Stimulated activated CD8-positive, alpha-beta memory T cell treated with anti-CD3 and anti-CD28 coated beads, Interleukin-4, amount 100 ng/mL, for 24 hours (primary cell): ENCODE measurements around the gene TBC1D22A.

Experiments
- DNase-seq: peaks from one replicate; pipeline ENCODE4 v3.0.0-alpha.2; 2020; ENCODE audit warnings: low read depth

TBC1D22A gene

DNA sequence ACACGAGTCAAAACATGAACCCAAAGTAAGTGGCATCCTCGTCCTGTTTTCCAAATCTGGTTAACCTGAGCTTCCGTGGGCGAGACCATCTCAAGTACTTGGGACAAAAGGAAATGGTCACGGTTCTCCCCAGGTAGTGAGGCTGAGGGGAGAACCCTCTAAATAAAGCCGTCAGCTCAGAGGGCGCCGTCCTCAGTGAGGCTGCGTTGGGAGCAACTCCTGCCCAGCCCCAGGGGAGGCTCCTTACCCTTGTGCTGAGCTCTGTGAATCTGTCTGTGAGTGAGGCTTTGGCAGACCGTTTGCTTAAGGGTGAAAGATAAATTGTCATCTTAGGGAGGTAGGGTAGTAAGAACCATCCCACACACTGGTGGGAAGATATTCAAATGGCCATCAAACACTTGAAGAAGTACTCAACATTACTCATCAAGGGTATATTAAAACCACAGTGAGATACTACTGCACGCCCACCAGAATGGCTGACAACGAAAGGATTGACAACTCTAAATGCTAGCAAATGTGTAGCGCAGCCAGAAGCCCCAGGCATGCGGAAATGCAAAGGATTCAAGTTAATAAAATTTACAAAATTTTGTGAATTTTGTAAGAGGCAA lies 321.0 kb downstream of the TBC1D22A start:
- DNase-seq: no peak

GRCh38 chr22:47084226-47084625 lies 321.8 kb downstream of the TBC1D22A start:
- no peak for DNase-seq

DNA sequence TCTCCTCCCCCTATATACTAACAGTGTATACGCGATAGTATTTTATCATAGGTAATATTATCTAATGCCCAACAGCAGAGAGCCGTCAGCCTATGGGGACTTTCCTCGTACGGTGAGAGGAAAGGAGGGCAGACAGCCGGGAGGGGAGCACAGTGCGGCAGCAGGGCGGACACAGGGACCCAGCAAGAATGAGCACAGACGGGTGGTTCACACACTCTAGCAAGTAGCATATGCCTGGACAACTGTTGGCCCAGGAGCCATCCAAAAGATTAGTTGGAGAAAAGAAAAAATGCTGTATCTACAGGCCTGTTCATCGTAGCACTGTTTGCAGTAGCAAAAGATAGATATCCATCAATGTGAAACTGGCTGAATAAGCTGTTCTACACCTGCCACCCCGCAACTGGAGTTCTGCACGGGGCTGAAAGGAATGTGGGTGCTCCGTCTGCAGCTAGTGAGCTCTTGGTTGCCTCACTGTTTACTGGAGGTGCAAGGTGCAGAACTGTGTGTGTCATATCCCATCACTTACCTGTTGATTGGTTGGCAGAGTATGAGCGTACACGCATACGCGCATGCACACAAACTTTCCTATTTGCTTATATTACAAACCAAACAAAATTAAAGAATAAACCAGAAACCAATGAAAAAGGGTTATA lies 324.3 kb downstream of the TBC1D22A start:
- no peak for DNase-seq

GRCh38 chr22:47088480-47089158 lies 326.2 kb downstream of the TBC1D22A start:
- DNase-seq: no peak

DNA sequence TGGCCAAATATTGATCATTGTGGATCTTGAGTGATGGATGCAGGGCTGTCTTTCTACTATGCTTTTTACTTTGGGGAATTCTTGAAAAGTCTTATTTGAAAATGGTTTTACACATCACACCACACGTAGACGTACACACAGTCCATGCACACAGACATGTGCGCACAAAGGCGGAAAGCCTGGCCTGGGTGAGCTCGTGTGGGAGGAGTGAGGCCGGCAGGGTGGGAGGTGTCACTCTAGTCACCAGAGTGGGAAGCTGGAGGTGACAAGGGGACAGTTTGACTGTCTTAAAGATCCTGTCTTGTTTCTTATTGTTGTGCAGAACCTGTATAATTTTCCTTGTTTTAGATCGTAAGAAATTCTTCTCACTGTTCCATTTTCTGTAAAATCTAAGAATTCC lies 326.9 kb downstream of the TBC1D22A start:
- DNase-seq: no peak

DNA sequence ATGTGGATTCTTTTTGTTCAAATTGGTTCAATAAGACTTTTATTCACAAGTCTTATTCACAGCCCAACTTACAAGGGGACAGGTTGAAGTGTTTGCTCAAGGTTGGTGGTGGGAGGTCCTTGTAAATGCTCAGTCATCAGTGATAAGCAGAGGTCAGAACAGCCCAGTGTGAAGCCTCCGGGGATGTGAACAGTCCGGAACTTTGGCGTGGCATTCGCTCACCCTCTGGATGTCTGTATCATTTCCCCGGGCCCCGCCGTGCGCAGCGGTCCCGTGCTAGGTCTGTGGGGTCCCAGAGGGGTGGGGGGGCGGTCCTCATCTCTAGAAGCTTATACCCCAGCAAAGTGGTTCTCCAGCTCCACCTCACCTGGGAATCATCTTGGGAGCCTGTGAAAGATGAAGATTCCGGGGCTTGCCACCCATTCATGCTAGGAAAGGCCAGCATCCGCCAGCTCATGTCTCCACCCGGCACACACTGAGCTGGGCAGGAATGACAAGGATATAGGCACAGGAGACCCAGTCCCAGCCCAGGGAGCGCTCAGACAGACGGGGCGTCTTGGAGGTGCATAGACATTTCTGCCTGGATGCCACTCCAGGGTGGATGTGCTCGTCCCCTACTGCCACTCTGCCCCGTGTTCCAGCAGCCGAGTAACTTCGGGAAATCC lies 327.5 kb downstream of the TBC1D22A start:
- DNase-seq: no peak

GRCh38 chr22:47090591-47091245 lies 328.3 kb downstream of the TBC1D22A start:
- DNase-seq: no peak

DNA sequence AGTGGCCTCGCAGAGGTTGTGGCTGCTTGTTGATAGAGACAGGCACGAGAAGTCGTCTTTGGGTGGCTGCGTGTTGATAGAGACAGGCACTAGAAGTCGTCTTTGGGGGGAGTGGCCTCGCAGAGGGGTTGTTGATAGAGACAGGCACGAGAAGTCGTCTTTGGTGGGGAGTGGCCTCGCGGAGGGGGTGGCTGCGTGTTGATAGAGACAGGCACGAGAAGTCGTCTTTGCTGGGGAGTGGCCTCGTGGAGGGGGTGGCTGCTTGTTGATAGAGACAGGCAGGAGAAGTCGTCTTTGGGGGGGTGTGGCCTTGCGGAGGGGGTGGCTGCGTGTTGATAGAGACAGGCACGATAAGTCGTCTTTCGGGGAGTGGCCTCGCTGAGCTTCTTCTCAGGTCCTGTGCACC lies 328.8 kb downstream of the TBC1D22A start:
- DNase-seq: no peak

DNA sequence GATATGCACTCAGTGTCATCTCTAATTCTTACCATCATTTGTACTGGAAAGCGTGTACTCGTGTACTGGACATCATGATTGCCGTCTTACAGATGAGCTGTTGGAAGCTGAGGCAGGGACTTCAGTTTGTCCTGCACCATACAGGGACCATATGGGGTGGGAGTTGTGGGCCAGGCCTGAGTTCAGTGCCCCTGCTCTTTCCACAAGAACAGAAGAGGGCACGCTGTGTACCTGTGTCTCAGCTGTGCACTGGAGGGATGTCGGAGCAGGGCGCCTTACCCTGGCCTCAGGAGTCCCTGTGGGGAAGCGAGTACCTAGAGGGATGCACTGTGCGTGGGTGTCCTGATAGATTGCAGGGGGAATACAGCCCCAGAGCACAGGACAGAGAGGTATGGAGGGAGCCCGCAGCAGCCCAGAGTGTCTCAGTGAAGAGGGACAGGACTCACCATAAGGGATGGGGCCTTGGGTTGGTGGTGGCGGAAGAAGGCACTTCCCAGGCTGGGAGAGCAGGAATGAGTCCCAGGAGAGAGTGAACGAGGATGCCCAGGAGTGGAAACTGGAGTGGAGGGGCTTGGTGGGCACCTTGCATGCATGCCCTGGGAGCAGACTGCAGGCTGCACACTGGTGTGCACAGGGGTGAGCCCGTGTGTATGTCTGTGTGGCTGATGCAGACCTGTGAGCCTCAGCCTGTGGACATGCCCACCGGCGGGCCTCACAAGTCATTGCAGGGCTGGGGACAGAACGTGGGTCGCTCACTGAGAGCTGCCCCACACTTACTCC lies 329.7 kb downstream of the TBC1D22A start:
- no peak for DNase-seq

- no peak for DNase-seq
These were observed 330.5 kb downstream of the TBC1D22A start for GRCh38 chr22:47092896-47093311.

GRCh38 chr22:47093720-47094119 lies 331.3 kb downstream of the TBC1D22A start:
- no peak for DNase-seq

DNA sequence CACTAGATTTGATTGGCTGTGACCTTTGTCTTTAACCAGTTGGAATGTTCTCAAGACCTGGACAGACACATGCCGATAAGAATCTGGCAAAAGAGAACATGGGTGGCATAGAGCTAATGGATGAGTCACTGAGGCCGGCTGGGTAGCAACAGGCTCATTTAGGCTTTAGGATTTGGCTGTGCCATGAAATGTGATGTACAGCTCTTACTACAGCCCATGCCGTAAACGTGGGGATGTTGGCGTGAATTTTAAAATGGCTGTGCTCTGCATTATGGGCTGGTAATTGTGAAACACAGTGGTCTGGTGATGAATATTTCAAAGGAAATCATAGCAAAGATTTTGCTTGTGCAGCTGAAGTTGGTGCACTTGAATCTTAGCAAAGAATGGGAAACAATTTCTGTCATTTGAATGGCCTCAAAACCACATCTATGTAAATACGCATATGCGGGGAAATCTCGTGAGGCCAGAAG lies 332.4 kb downstream of the TBC1D22A start:
- no peak for DNase-seq

GRCh38 chr22:47095395-47096122 lies 333.1 kb downstream of the TBC1D22A start:
- DNase-seq: no peak

DNA sequence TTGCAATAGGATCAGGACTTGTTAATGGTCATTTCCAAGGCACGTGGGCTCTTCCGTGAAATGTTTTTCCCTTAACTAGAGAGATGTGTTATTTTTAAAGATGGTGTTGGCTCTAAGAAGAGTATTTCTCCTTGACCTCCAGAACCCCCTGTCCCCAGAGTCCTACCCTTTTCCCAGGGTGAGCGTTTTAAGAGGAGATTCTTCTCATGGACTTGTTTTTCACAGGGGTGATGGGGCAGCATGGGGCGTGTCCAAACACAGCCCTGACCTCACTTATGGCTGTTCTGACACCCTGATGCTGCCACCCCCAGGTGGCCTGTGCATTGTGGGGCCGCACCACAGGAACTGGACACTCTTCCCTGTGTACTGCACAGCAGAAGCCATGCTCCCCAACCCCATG lies 335.7 kb downstream of the TBC1D22A start:
- no peak for DNase-seq

- no peak for DNase-seq
These were observed 336.1 kb downstream of the TBC1D22A start for GRCh38 chr22:47098554-47098953.

- no peak for DNase-seq
These were observed 337.6 kb downstream of the TBC1D22A start for GRCh38 chr22:47100019-47100418.

DNA sequence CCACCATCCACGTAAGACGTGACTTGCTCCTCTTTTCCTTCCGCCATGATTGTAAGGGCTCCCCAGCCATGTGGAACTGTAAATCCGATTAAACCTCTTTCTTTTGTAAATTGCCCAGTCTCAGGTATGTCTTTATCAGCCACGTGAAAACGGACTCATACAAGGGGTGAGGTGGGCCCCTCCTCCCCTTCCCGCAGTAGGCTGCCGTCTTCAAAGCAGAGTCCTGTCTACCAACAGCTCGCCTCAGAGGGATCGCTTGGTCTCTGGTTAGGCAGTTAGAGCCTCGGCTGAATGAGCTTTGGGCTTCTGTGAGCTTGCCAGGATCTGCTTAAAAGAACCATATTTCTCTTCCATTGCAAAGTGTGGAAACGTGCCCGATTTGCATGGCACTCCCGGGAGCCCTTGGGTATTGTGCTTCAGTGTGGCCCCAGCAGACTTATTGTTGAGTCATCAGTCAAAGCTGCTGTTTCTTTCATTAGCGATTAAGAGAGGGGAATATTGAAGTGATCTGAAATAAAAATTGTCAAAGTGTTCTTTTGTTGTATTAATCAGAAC lies 338.3 kb downstream of the TBC1D22A start:
- no peak for DNase-seq

- no peak for DNase-seq
These were observed 339.0 kb downstream of the TBC1D22A start for GRCh38 chr22:47101321-47101885.

GRCh38 chr22:47102081-47102480 lies 339.6 kb downstream of the TBC1D22A start:
- no peak for DNase-seq

DNA sequence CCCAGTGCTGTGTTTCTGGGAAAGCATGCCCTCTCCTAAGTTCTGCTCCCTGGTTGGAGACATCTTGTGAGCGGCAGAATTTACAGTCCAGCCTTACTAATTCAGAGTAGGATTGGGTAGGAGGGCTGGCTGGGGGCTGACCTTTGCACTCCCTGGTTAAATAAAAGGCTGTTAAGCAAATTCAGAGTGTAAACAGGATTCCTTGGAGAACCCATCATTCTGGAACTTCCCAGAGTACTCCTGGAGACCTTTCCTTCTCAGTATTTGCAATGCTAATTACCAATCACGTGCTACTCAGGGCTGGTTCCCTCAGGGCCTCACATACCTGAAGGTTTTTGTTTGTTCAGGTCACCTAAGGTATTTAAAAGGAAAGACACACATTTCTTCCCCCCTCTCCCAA lies 340.2 kb downstream of the TBC1D22A start:
- no peak for DNase-seq
